WTC11 (cell line): ENCODE results near the gene MED12L. TPM values are rescaled to one million over a fixed set of nuclear protein-coding genes. Genes with fewer than 3 reads are reported as not detected.

ENCODE experiments used
- ATAC-seq: fragments of 200-7000 bp; cut with Tn5 transposase; 2 replicates; pipeline ENCODE4 v1.10.0; 2021; ENCODE audit warnings: mild to moderate bottlenecking, moderate library complexity
- CTCF ChIA-PET: fragments of 300-600 bp; sonication (Branson Sonifier 250); formaldehyde crosslinking; loops from one replicate; lab custom pipeline; 2021; ENCODE audit warnings: antibody characterized with exemption; lab: Charles Lee
- POLR2A ChIA-PET: fragments of 350-600 bp; sonication (Branson Sonifier 250); formaldehyde crosslinking; loops from one replicate; lab custom pipeline; 2021; ENCODE audit warnings: antibody characterized with exemption; lab: Charles Lee
- DNase-seq: peaks from one replicate; pipeline ENCODE4 v3.0.0; 2021; ENCODE audit warnings: low spot score
- H3K27ac Mint-ChIP-seq: 2 replicates; pipeline ENCODE4 v1.8.0; 2021; ENCODE audit warnings: mixed read lengths
- H3K27me3 Mint-ChIP-seq: 2 replicates; pipeline ENCODE4 v1.8.0; 2021; ENCODE audit warnings: low read depth, mild to moderate bottlenecking, moderate library complexity, mixed read lengths
- H3K36me3 Mint-ChIP-seq: 2 replicates; pipeline ENCODE4 v1.8.0; 2021; ENCODE audit warnings: mixed read lengths
- H3K4me1 Mint-ChIP-seq: 2 replicates; pipeline ENCODE4 v1.8.0; 2022; ENCODE audit warnings: mixed read lengths
- H3K4me3 Mint-ChIP-seq: 2 replicates; pipeline ENCODE4 v1.8.0; 2021; ENCODE audit warnings: mild to moderate bottlenecking, moderate library complexity, mixed read lengths
- H3K9me3 Mint-ChIP-seq: 2 replicates; pipeline ENCODE4 v1.8.0; 2021; ENCODE audit warnings: mixed read lengths
- CBFB ChIP-seq: sonication (generic); formaldehyde crosslinking; IDR thresholded peaks from 2 replicates; pipeline ENCODE4 v1.8.1; 2022; ENCODE audit warnings: mild to moderate bottlenecking, low read depth, missing genetic modification reagents
- ETV6 ChIP-seq: sonication (generic); formaldehyde crosslinking; IDR thresholded peaks from 2 replicates; pipeline ENCODE4 v1.8.1; 2022; ENCODE audit warnings: mild to moderate bottlenecking, missing genetic modification reagents
- FOXK1 ChIP-seq: sonication (generic); formaldehyde crosslinking; IDR thresholded peaks from 2 replicates; pipeline ENCODE4 v1.8.0; 2022; ENCODE audit warnings: mild to moderate bottlenecking, moderate library complexity, missing genetic modification reagents
- GRHL2 ChIP-seq: fragments of 250-450 bp; sonication (Bioruptor Pico); IDR thresholded peaks from 2 replicates; pipeline ENCODE4 v1.8.0; 2022; ENCODE audit warnings: mild to moderate bottlenecking, moderate library complexity; ENCODE audit not compliant: insufficient replicate concordance, severe bottlenecking
- GTF2I ChIP-seq: fragments of 250-450 bp; sonication (Bioruptor Pico); conservative IDR thresholded peaks from 2 replicates; pipeline ENCODE4 v1.4.0; 2021; ENCODE audit warnings: mild to moderate bottlenecking
- MLX ChIP-seq: sonication (generic); formaldehyde crosslinking; IDR thresholded peaks from 2 replicates; pipeline ENCODE4 v1.8.1; 2023; ENCODE audit warnings: mild to moderate bottlenecking, missing genetic modification reagents, moderate library complexity
- NFE2L1 ChIP-seq: sonication (generic); formaldehyde crosslinking; IDR thresholded peaks from 2 replicates; pipeline ENCODE4 v1.8.1; 2023; ENCODE audit warnings: missing genetic modification reagents
- SMAD3 ChIP-seq: sonication (generic); formaldehyde crosslinking; IDR thresholded peaks from 2 replicates; pipeline ENCODE4 v1.8.0; 2022; ENCODE audit warnings: missing genetic modification reagents, mild to moderate bottlenecking, borderline replicate concordance
- ZBTB43 ChIP-seq: sonication (generic); formaldehyde crosslinking; IDR thresholded peaks from 2 replicates; pipeline ENCODE4 v1.8.1; 2023; ENCODE audit warnings: mild to moderate bottlenecking, missing genetic modification reagents
- ZNF219 ChIP-seq: sonication (generic); formaldehyde crosslinking; IDR thresholded peaks from 2 replicates; pipeline ENCODE4 v1.8.0; 2023; ENCODE audit warnings: missing genetic modification reagents, mild to moderate bottlenecking, borderline replicate concordance
- ZNF532 ChIP-seq: fragments of 250-450 bp; sonication (Bioruptor Pico); IDR thresholded peaks from 2 replicates; pipeline ENCODE4 v1.9.0; 2021; ENCODE audit warnings: mild to moderate bottlenecking, borderline replicate concordance
- ZNF671 ChIP-seq: fragments of 250-450 bp; sonication (Bioruptor Pico); IDR thresholded peaks from 2 replicates; pipeline ENCODE4 v1.8.0; 2021; ENCODE audit warnings: mild to moderate bottlenecking
- total RNA-seq: library from RNA; stranded (reverse); gene quantifications from 3 replicates; pipeline ENCODE4 v1.2.3, GENCODE V29; 2021
- TF ChIP-seq, protein P1 (sequence below): sonication (generic); formaldehyde crosslinking; IDR thresholded peaks from 2 replicates; pipeline ENCODE4 v1.8.0; 2023; ENCODE audit warnings: missing genetic modification reagents
- TF ChIP-seq, protein P2 (sequence below): sonication (generic); formaldehyde crosslinking; IDR thresholded peaks from 2 replicates; pipeline ENCODE4 v1.8.1; 2023; ENCODE audit warnings: mild to moderate bottlenecking, missing genetic modification reagents

Gene MED12L
- total RNA-seq, 1 experiment from 2014 or later = 27.4 TPM

DNA sequence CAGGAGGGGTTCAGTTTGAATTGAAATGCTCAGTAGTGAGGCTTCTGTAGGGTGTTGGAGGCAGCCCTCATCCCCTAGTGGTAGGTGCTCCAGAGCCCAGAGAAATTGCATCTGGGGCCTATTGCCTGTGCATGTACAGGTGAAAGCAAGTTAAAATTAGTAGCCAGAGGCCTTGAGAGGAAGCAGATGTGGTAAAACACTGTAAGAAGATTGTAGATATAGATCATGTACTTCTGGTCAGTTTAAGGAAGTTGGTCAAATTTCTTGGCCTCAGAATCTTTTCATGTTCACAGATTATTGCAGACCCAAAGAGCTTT, 340.8 kb downstream of the MED12L start (continued):
- TF ChIP-seq ZNF532 (no peak), CBFB (CRISPR knock-in tag) (no peak), ZNF219 (CRISPR knock-in tag) (no peak), ZBTB43 (CRISPR knock-in tag) (no peak), MLX (CRISPR knock-in tag) (no peak), FOXK1 (no peak), ETV6 (no peak), ZNF671 (CRISPR knock-in tag) (no peak)
- TF ChIP-seq, protein P1, sequence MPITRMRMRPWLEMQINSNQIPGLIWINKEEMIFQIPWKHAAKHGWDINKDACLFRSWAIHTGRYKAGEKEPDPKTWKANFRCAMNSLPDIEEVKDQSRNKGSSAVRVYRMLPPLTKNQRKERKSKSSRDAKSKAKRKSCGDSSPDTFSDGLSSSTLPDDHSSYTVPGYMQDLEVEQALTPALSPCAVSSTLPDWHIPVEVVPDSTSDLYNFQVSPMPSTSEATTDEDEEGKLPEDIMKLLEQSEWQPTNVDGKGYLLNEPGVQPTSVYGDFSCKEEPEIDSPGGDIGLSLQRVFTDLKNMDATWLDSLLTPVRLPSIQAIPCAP (CRISPR knock-in tag) = no peak

GRCh38 chr3:151428386-151428785, 342.9 kb downstream of the MED12L start:
- POLR2A ChIA-PET = no interaction called here
- Mint-ChIP-seq H3K9me3 (peaks cover 5% of the 10 kb centered on the region), H3K27ac (no peak overlapping the region), H3K4me3 (no peak overlapping the region), H3K36me3 (peaks cover 20% of the 10 kb centered on the region), H3K27me3 (peaks cover 18% of the 10 kb centered on the region), H3K4me1 (peaks cover 43% of the 10 kb centered on the region)
- no peak for TF ChIP-seq GRHL2 (CRISPR knock-in tag)
- TF ChIP-seq MLX (CRISPR knock-in tag) = no peak
- no peak for TF ChIP-seq SMAD3 (CRISPR knock-in tag)
- no peak for TF ChIP-seq ZBTB43 (CRISPR knock-in tag)
- TF ChIP-seq NFE2L1 = no peak
- TF ChIP-seq GTF2I (CRISPR knock-in tag) = no peak
- TF ChIP-seq, protein P2, sequence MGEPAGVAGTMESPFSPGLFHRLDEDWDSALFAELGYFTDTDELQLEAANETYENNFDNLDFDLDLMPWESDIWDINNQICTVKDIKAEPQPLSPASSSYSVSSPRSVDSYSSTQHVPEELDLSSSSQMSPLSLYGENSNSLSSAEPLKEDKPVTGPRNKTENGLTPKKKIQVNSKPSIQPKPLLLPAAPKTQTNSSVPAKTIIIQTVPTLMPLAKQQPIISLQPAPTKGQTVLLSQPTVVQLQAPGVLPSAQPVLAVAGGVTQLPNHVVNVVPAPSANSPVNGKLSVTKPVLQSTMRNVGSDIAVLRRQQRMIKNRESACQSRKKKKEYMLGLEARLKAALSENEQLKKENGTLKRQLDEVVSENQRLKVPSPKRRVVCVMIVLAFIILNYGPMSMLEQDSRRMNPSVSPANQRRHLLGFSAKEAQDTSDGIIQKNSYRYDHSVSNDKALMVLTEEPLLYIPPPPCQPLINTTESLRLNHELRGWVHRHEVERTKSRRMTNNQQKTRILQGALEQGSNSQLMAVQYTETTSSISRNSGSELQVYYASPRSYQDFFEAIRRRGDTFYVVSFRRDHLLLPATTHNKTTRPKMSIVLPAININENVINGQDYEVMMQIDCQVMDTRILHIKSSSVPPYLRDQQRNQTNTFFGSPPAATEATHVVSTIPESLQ (CRISPR knock-in tag) = no peak
- no peak for DNase-seq
- ATAC-seq = no peak
- CTCF ChIA-PET = no interaction called here
